Stimulated activated CD4-positive, alpha-beta T cell treated with anti-CD3 and anti-CD28 coated beads, Interleukin-4, amount 100 ng/mL, for 48 hours (primary cell): ENCODE measurements around the gene AGAP3.

Source experiments
- DNase-seq, 2 donors: peaks; one replicate each; pipeline ENCODE4 v3.0.0-alpha.2; 2020; ENCODE audit warnings: low read depth in 2 of 2

Gene AGAP3

GRCh38 chr7:151088019-151088855 lies 2.0 kb downstream of the AGAP3 start:
- no peak for DNase-seq

- no peak for DNase-seq
These were observed 2.8 kb downstream of the AGAP3 start for GRCh38 chr7:151088856-151089699.

- DNase-seq, result no peak
These were observed 3.8 kb downstream of the AGAP3 start for GRCh38 chr7:151089893-151090730.

- no peak for DNase-seq
These were observed 4.7 kb downstream of the AGAP3 start for GRCh38 chr7:151091003-151091402.

GRCh38 chr7:151091431-151091830 lies 5.2 kb downstream of the AGAP3 start:
- no peak for DNase-seq

GRCh38 chr7:151091988-151092387 lies 5.7 kb downstream of the AGAP3 start:
- no peak for DNase-seq

- no peak for DNase-seq
These were observed 7.5 kb downstream of the AGAP3 start for GRCh38 chr7:151093748-151094147.

- no peak for DNase-seq
These were observed 8.4 kb downstream of the AGAP3 start for GRCh38 chr7:151094675-151095074.

- DNase-seq, result no peak
These were observed 9.0 kb downstream of the AGAP3 start for GRCh38 chr7:151095123-151095797.

- no peak for DNase-seq
These were observed 9.7 kb downstream of the AGAP3 start for GRCh38 chr7:151095828-151096475.

- DNase-seq, result no peak
These were observed 13.4 kb downstream of the AGAP3 start for GRCh38 chr7:151099486-151100211.

GRCh38 chr7:151100921-151101320 lies 14.6 kb downstream of the AGAP3 start:
- no peak for DNase-seq

- DNase-seq, result no peak
These were observed 15.5 kb downstream of the AGAP3 start for GRCh38 chr7:151101621-151102396.

- DNase-seq, result no peak
These were observed 16.7 kb downstream of the AGAP3 start for GRCh38 chr7:151102991-151103390.

- DNase-seq, result no peak
These were observed 17.7 kb downstream of the AGAP3 start for GRCh38 chr7:151103973-151104372.

GRCh38 chr7:151104411-151105235 lies 18.3 kb downstream of the AGAP3 start:
- no peak for DNase-seq

GRCh38 chr7:151107882-151108281 lies 21.6 kb downstream of the AGAP3 start:
- DNase-seq, result no peak
